IPS-18a (cell line): ENCODE measurements around the gene TMPRSS7.
"Not testable (repeated sequence)": the region's sequence is repeated elsewhere in the genome, so short reads cannot be mapped to it uniquely, and the experiment has no call there.

Experiments
- H3K27ac ChIP-seq: one replicate; pipeline ENCODE4 v1.5.1; 2013; ENCODE audit warnings: low read length
- H3K27me3 ChIP-seq: one replicate; pipeline ENCODE4 v1.6.1; 2013; ENCODE audit warnings: mild to moderate bottlenecking, low read length; ENCODE audit not compliant: control insufficient read depth, insufficient read depth
- H3K36me3 ChIP-seq: one replicate; pipeline ENCODE4 v1.6.1; 2013; ENCODE audit warnings: low read depth, low read length; ENCODE audit not compliant: control insufficient read depth
- H3K4me1 ChIP-seq: one replicate; pipeline ENCODE4 v1.6.1; 2013; ENCODE audit warnings: low read depth, low read length; ENCODE audit not compliant: control insufficient read depth
- H3K4me3 ChIP-seq: one replicate; pipeline ENCODE4 v1.5.1; 2013; ENCODE audit warnings: low read length
- H3K9ac ChIP-seq: one replicate; pipeline ENCODE4 v1.6.1; 2013; ENCODE audit warnings: mild to moderate bottlenecking, low read length, moderate library complexity
- H3K9me3 ChIP-seq: one replicate; pipeline ENCODE4 v1.6.1; 2013; ENCODE audit warnings: low read depth, low read length; ENCODE audit not compliant: control insufficient read depth

TMPRSS7 gene

DNA sequence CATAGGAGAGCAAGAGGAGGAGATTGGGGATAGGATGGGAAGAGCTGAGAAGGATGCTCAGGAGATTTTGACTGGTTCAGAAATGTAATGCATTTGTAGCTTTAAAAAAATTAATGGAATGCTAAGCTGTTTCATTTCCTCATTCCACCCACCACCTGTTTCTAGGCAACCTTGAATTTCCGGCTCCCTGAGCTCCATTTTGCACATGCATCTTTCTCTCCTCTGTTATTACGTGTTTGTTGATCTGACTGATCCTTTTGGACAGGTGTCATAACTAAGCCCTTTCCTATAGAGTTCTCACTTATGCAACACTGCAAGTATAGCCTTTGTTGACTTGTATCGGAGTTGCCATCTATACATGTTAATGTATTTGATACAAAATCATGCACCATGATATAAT lies 4.3 kb downstream of the TMPRSS7 start:
- Histone ChIP-seq H3K9ac (no peak overlapping the region), H3K27me3 (no peaks in the 10 kb centered on the region), H3K9me3 (peaks cover 5% of the 10 kb centered on the region), H3K4me1 (peaks cover 6% of the 10 kb centered on the region), H3K4me3 (no peak overlapping the region), H3K27ac (no peak overlapping the region), H3K36me3 (no peaks in the 10 kb centered on the region)

DNA sequence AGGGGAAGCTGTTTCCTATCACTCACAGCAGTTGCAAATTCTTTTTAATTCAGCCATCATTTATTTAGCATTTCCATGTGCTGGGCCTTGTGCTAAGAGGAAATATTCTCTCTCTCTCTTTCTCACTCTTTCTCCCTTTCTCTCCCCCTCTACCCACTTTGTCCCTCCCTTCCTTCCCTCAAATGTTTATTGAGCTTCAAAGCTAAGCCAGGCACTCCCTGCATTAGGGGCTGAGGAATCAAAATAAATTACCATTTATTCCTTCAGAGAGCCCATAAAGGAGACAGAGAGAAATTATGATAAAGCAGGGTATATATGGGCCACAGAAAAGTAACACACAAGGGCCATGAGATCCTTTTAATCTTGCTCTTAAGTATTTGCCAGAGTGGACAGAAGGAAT lies 6.8 kb downstream of the TMPRSS7 start:
- H3K36me3 ChIP-seq = no peaks in the 10 kb centered on the region
- no peak overlapping the region for H3K9ac ChIP-seq
- no peak overlapping the region for H3K4me3 ChIP-seq
- H3K27me3 ChIP-seq = no peaks in the 10 kb centered on the region
- H3K4me1 ChIP-seq = peaks cover 6% of the 10 kb centered on the region
- H3K27ac ChIP-seq = no peak overlapping the region
- peaks cover 5% of the 10 kb centered on the region for H3K9me3 ChIP-seq

DNA sequence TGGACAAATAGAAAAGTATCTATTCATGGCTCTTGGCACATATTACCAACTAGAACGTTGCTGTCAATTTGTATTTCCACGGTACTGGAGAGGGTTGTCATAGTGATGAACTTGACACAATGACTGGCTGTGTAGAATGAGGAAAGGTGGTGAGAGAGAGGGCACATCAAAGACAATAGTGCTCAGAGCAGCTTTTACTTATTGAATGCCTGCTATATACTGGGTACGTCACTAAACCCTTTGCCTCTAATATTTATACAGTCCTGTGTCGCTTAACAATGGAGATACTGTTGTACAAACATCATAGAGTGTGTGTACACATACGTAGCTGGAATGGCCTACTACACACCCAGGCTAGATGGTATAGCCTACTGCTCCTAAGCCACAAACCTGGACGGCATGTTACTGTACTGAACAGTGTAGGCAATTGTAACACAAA lies 8.3 kb downstream of the TMPRSS7 start:
- Histone ChIP-seq H3K4me1 (peaks cover 6% of the 10 kb centered on the region), H3K9ac (no peak overlapping the region), H3K36me3 (no peaks in the 10 kb centered on the region), H3K9me3 (no peaks in the 10 kb centered on the region), H3K4me3 (no peak overlapping the region), H3K27me3 (no peaks in the 10 kb centered on the region), H3K27ac (no peak overlapping the region)

DNA sequence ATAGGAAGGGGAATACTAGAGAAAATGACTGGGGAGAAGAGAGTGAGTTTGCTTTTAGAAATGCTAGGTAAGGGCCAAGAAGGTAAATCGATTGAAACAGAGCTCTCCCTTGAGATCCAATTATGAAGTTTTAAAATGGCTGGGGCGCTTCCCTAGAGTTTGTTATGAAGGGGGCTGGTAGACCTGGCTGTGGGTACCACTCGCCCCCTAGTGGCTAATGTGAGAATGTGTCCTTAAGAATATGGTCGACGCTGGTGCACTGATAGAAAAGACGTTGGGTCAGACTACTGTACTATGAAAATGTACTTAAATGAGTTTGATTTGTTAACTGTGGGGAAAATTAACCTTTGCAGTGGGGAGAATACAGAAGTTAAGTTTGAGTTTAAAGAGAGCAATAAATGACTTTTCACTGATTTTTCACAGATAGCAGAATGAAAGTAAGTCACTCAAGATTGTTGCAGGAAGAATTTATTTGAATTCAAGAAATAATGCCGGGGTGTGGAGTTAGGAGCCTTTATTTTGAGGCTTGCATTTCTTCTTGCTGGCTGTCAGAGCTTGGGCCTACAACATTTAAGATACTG lies 9.2 kb downstream of the TMPRSS7 start:
- Histone ChIP-seq H3K4me1 (peaks cover 9% of the 10 kb centered on the region), H3K9me3 (no peaks in the 10 kb centered on the region), H3K27me3 (no peaks in the 10 kb centered on the region), H3K36me3 (no peaks in the 10 kb centered on the region), H3K9ac (no peak overlapping the region), H3K27ac (no peak overlapping the region), H3K4me3 (no peak overlapping the region)

DNA sequence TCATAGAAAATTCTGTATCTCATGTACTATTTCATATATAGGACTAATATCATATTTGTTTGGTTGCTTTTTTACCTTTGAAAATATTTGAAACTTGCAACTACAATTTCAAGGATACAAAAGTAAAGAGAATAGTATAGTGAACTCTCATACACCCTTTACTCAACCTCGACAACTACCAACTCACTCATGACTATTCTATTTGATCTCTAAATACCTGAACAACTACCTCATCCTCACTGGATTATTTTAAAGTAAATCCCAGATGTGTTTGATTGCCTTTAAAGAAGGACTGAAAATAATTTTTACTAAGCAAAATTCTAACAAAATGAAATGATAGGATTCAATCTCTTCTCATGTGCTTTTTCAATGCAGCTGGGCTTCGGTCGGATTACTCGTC lies 12.1 kb downstream of the TMPRSS7 start:
- Histone ChIP-seq H3K9me3 (no peaks in the 10 kb centered on the region), H3K36me3 (no peaks in the 10 kb centered on the region), H3K4me1 (peaks cover 8% of the 10 kb centered on the region), H3K9ac (no peak overlapping the region), H3K4me3 (no peak overlapping the region), H3K27me3 (no peaks in the 10 kb centered on the region), H3K27ac (no peak overlapping the region)

DNA sequence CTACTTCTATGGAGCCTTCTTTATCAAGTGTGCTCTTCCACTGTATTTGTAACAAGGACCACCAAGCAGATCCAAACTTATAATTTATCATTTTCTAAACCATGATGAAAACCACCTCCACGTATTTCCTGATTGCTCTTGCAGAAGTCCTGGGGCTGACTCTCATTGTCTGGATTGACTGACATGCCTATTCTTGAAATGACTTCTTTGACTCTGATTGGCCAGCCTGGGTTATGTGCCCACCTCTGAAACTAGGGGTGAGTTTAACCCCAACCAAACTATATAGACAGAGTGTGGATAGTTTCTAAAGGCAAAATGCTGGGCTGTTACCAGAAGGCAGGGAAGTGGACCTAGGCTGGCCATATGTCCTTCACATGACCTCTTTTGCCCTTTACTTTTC lies 12.7 kb downstream of the TMPRSS7 start:
- H3K27ac ChIP-seq = no peak overlapping the region
- H3K4me1 ChIP-seq = peaks cover 8% of the 10 kb centered on the region
- H3K9me3 ChIP-seq = no peaks in the 10 kb centered on the region
- no peaks in the 10 kb centered on the region for H3K36me3 ChIP-seq
- H3K4me3 ChIP-seq = no peak overlapping the region
- H3K27me3 ChIP-seq = no peaks in the 10 kb centered on the region
- no peak overlapping the region for H3K9ac ChIP-seq

DNA sequence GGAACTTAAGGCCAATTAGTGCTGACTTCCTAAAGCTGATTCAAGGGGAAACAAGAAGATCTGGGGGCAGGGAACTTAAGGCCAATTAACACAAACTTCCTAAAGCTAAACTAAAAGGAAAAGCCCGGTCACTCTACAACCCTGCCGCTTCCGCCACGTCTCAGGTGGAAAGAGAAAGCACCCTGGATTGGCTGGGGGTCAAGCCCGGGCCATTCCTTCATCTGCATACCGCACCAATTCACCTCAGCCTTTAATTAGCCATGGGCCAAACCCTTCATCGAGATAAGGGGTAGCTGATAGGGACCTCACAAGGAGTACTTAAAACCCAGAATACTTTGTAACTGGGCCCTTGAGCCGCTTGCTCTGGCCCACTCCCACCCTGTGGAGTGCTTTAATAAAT lies 14.4 kb downstream of the TMPRSS7 start:
- Histone ChIP-seq H3K36me3 (no peaks in the 10 kb centered on the region), H3K9me3 (no peaks in the 10 kb centered on the region), H3K4me1 (peaks cover 20% of the 10 kb centered on the region), H3K4me3 (no peak overlapping the region), H3K27me3 (no peaks in the 10 kb centered on the region), H3K27ac (no peak overlapping the region), H3K9ac (no peak overlapping the region)

DNA sequence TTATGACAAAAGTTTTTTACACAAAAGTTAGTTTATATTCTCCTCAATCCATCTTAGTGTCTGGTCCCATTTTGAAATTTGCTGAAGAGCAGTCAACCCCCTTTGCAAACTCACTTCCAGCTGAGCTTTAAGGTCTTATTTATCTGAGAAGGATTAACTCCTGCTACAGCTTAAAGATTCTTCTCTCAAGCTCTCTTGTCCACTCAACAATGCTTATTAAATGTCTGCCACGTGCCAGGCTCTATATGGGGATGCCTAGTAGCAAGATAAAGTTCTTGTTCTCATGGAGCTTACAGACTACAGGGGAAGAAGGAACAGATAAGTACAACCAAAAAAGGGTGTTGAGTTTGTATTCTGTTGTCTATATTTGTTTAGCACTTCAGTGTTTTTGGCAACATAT lies 18.7 kb downstream of the TMPRSS7 start:
- H3K9me3 ChIP-seq = no peaks in the 10 kb centered on the region
- H3K27me3 ChIP-seq = no peaks in the 10 kb centered on the region
- no peak overlapping the region for H3K27ac ChIP-seq
- peaks cover 20% of the 10 kb centered on the region for H3K4me1 ChIP-seq
- H3K9ac ChIP-seq = no peak overlapping the region
- no peak overlapping the region for H3K4me3 ChIP-seq
- no peaks in the 10 kb centered on the region for H3K36me3 ChIP-seq

DNA sequence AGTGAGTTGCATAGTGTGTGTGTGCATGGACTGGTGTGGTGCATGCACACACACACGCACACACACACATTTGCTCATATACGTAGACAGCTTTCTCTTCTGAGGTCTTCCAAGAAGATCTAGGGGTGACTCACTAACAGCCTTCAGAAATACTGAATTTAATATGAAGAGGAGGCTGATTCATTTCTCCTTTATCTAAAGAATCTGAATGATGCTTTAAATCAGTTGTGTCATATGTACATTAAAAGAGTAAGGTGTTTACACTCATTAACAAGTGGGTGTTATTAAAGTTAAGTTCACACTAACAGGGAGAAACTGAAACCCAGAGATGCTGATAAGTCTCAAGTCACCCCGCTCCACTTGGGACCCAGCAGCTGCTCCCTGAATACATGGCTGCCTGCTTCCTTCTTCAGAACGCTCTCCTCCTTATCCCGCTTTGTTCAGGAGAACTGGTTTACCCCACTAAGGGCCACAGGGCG lies 22.0 kb downstream of the TMPRSS7 start:
- Histone ChIP-seq H3K27me3 (no peaks in the 10 kb centered on the region), H3K27ac (no peak overlapping the region), H3K9ac (no peak overlapping the region), H3K36me3 (no peaks in the 10 kb centered on the region), H3K9me3 (no peaks in the 10 kb centered on the region), H3K4me1 (peaks cover 13% of the 10 kb centered on the region), H3K4me3 (no peak overlapping the region)

DNA sequence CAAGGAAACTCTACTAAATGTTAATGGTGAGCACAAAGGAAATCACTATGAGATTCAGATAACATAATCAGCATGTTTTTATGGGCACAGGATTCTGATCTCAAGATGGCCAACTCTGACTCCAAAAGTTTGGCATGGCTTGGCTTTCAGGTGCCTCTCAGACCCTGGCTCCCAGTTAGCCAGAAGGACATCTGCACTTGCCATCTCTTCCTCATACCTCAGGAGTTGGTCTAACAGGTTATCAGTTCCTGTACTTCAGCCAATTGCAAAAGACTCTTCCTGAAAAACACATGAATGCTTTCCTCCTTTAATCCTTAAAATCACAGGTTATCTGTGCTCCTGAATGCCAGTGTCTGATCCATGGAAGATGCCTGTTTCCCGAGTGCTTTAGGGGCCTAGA lies 25.0 kb downstream of the TMPRSS7 start:
- H3K27ac ChIP-seq = no peak overlapping the region
- H3K4me3 ChIP-seq = no peak overlapping the region
- H3K9me3 ChIP-seq = no peaks in the 10 kb centered on the region

DNA sequence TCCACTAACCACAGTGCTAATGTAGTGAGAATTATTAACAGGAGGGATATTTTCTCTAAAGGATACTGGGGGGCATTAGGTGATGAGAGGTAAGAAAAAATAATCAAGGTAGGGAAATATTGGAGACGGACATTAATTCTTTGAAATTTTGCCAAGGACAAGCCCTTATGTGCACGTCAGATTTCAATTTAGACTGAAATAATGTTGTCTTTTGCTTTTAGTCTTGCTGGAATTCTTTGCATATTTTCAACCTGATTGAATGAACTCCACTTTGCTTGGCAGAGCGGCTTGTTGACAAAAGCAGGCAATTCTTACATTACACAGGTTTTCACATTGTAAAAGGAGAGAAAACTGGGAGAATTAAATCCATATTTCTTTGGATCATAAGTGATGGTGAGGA lies 26.6 kb downstream of the TMPRSS7 start:
- Histone ChIP-seq H3K9ac (no peak overlapping the region), H3K4me3 (no peak overlapping the region), H3K27me3 (no peaks in the 10 kb centered on the region), H3K36me3 (no peaks in the 10 kb centered on the region), H3K4me1 (no peaks in the 10 kb centered on the region), H3K9me3 (no peaks in the 10 kb centered on the region), H3K27ac (no peak overlapping the region)

More for the DNA sequence above, 25.0 kb downstream of the TMPRSS7 start:
- no peaks in the 10 kb centered on the region for H3K4me1 ChIP-seq
- H3K27me3 ChIP-seq = no peaks in the 10 kb centered on the region
- no peaks in the 10 kb centered on the region for H3K36me3 ChIP-seq
- H3K9ac ChIP-seq = no peak overlapping the region

DNA sequence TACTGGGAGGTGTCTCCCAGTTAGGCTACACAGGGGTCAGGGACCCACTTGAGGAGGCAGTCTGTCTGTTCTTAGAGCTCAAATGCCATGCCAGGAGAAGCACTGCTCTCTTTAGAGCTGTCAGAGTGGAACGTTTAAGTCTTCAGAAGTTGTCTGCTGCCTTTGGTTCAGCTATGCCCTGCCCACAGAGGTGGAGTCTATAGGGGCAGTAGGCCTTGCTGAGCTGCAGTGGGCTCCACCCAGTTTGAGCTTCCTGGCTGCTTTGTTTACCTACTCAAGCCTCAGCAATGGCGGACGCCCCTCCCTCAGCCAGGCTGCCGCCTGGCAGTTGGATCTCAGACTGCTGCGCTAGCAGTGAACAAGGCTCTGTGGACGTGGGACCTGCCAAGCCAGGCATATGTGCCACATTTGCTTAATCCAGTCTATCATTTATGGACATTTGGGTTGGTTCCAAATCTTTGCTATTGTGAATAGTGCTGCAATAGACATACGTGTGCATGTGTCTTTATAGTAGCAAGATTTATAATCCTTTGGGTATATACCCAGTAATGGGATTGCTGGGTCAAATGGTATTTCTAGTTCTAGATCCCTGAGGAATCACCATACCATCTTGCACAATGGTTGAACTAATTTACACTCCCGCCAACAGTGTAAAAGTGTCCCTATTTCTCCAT lies 38.0 kb downstream of the TMPRSS7 start:
- not testable (repeated sequence) for H3K36me3 ChIP-seq, H3K9me3 ChIP-seq, H3K4me3 ChIP-seq, H3K4me1 ChIP-seq, H3K27me3 ChIP-seq, H3K9ac ChIP-seq, H3K27ac ChIP-seq
